Fibroblast of pulmonary artery (primary cell): ENCODE results near the gene FAR2.

Experiments
- DNase-seq: peaks from one replicate; pipeline ENCODE4 v3.0.0-alpha.2; 2010; ENCODE audit warnings: low read depth
- H3K4me3 ChIP-seq: replicated peaks from 2 replicates; pipeline ENCODE4 v1.5.1; 2011; ENCODE audit warnings: low read depth, mild to moderate bottlenecking, control low read depth, low read length, moderate library complexity
- TF ChIP-seq, protein P1 (sequence below): IDR thresholded peaks from 2 replicates; pipeline ENCODE4 v1.5.1; 2011; ENCODE audit warnings: mild to moderate bottlenecking, control low read depth, low read length, inconsistent platforms; ENCODE audit errors: missing control alignments

Gene FAR2

DNA sequence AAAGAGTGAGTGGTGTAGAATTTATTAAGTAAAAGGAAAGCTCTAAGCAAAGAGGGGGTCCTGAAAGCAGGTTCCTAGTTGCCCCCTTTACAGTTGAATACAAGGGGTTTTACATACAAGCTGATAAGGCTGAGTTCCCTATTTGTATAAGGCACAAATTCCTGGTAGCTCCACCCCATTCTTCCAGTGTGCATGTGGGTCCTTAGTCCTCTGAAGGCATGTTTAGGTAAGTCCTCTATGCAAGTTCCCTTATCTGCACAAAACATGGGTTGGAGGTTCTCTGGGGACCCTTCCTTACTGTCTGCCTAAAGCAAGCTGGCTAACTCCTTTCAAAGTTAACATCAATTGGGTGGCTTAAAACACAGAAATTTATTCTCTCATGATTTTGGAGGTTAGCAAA lies 2.9 kb upstream of the FAR2 start:
- no peak for DNase-seq
- TF ChIP-seq, protein P1, sequence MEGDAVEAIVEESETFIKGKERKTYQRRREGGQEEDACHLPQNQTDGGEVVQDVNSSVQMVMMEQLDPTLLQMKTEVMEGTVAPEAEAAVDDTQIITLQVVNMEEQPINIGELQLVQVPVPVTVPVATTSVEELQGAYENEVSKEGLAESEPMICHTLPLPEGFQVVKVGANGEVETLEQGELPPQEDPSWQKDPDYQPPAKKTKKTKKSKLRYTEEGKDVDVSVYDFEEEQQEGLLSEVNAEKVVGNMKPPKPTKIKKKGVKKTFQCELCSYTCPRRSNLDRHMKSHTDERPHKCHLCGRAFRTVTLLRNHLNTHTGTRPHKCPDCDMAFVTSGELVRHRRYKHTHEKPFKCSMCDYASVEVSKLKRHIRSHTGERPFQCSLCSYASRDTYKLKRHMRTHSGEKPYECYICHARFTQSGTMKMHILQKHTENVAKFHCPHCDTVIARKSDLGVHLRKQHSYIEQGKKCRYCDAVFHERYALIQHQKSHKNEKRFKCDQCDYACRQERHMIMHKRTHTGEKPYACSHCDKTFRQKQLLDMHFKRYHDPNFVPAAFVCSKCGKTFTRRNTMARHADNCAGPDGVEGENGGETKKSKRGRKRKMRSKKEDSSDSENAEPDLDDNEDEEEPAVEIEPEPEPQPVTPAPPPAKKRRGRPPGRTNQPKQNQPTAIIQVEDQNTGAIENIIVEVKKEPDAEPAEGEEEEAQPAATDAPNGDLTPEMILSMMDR, result no peak
- H3K4me3 ChIP-seq, result no peak overlapping the region

DNA sequence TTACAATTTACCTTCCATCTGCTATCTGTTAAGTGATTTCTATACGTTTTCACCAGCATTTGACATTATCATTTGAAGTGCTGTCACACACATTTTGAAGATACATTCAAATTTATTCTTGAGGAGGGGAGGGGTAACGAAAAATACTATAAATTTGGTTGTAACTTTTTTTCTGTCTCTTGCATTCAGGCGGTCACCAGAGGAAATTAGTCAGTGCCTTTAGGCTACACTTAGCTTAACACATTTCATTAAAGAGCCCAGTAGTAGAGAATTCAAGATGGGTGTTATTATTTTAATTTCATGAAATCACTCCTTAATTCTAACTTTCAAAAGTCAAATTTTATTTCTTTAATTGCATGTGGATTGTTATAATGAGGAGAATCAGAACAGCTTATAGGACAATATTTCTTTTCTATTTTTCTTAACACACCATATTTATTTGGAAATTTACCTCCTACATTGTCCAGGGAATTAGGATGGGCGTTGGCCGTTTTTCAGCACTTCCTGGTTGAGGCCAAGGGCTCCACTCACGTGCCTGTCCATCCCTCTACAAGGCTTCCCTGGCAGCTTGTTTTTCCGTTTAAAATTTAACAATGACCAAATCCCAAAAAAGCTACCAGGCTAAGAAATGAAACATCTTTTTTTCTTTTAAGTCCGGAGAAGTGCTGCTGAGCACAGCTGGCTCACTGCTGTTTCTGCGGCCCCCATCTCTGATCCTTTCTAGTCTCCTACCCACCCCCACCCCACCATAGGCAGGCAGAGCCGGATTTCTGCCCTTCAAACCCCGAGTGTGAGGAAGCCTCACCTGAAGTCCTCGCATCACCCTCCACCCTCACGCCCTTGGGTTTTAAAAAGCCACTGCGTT lies 1.1 kb upstream of the FAR2 start:
- peak overlapping the region; percentile 77 for H3K4me3 ChIP-seq
- TF ChIP-seq, protein P1, result no peak
- DNase-seq, result peak; percentile 36

DNA sequence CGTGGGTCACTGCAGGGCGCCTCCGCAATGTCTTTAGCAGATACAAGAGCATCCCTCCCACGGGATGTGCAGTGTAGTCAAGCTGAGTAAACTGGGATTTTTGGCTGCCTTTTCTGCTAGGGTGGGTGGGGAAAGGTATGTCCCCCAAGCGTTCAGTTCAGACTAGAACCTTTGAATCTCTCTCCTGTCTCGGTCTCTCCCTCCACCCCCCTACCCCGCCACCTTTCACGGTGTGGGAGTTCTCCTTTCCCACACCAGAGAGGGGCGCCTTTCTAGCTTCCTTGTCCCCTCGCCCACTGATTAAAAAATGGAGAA lies 525 bp upstream of the FAR2 start:
- TF ChIP-seq, protein P1, result no peak
- no peak for DNase-seq
- H3K4me3 ChIP-seq, result peak overlapping the region; percentile 77

DNA sequence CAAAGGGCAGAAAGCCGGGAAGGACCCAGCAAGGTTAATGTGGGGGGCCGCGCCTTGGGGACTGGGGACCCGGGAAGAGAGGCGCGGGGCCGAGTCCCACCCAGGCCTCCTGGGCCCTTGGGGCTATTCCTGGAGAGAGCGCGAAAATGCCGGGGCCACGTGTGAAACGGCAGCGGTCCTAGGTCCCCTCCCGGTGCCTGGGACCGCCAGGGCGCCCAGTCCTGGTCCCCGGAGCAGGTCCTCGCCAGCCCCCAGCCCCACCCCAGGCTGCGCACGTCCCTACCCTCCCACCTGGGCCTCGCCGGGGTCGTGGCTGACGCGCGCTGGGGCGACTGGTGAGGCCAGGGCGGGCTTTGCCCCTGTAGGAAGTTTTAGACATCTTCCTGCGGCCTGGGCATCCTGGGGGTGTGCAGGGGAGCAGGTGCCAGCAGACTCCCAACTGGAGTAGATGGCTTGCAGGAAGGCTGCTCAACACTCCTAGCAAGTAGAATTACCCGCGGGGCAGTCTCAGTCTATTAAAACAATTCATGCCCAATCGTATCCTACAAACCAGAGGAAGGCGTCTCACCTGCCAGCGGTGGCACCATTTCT lies 708 bp downstream of the FAR2 start:
- TF ChIP-seq, protein P1, result no peak
- H3K4me3 ChIP-seq, result peak overlapping the region; percentile 77
- DNase-seq, result no peak

DNA sequence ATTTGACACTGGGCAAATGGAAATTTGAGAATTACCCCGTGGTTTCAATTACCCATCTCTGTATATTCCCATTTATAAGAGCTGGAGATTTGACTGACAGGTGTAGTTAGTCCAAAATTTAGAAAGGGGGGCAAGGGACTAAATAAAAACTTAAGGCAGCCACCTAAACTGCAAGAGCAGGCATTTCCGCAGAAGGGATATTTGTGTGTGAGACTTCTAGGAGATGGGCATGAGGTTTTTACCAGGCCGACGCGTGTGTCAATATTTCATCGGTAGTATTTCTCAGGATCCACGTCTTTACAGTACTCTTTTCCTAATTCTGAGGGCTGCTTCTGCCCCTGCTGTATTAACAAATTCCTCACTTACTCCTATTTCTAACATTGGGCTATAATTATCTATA lies 1.4 kb downstream of the FAR2 start:
- H3K4me3 ChIP-seq, result no peak overlapping the region
- TF ChIP-seq, protein P1, result no peak
- DNase-seq, result no peak

DNA sequence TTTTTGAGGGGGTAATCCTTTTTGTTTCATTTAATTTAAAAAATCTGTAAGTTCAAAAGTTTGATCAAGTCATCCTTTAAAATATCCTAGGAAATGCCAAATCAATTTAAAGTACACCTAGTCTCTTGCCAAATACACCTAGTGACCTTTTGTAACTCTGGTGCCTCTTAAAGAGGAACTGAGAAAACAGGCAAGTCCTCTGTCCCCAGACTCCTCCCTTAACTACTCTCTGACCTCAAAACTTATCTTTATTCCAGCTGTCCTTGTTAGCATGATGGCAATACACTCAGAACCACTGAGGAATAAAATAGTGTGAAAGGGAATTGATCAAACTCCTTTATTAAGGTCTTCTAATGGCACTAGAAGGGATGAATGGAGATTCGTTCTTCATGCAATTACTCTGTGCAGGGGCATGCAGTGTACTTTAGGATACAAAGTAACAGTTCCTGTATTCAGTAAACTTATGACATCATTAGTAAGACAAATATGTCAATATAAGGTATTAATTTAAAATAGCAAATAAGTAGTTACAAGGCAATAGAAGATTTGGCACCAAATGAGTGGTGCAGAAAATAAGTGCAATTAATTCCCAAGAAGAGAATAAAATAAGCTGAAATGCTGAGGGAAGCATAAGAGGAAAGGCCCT lies 3.3 kb downstream of the FAR2 start:
- no peak for DNase-seq
- TF ChIP-seq, protein P1, result no peak
- H3K4me3 ChIP-seq, result no peak overlapping the region
